GM13976 (cell line): ENCODE data around the gene RNF169.

Experiments used
- DNase-seq: peaks from one replicate; pipeline ENCODE4 v3.0.0; 2012; ENCODE audit warnings: low spot score
- CTCF ChIP-seq: IDR thresholded peaks from 2 replicates; pipeline ENCODE4 v1.5.1; 2012; ENCODE audit warnings: borderline replicate concordance, mild to moderate bottlenecking; ENCODE audit not compliant: insufficient read depth; ENCODE audit errors: extremely low read depth, missing control alignments, control extremely low read depth
- in situ Hi-C: fragments of 300-500 bp; cut with MboI; formaldehyde crosslinking; loops from one replicate; pipeline ENCODE4 v1.12.0; 2022; ENCODE audit warnings: low sequenced_read_pairs, mixed read lengths, inconsistent platforms; ENCODE audit not compliant: unreplicated experiment

RNF169 gene

GRCh38 chr11:74777877-74778276, 29.2 kb downstream of the RNF169 start:
- no peak for TF ChIP-seq CTCF
- DNase-seq: no peak
- in situ Hi-C loops: no loop called here

- TF ChIP-seq CTCF: no peak
- in situ Hi-C loops: no loop called here
- DNase-seq: no peak
Measured at GRCh38 chr11:74778581-74778980, 29.9 kb downstream of the RNF169 start.

- in situ Hi-C loops: no loop called here
- no peak for DNase-seq
- TF ChIP-seq CTCF: no peak
Measured at GRCh38 chr11:74780248-74781005, 31.8 kb downstream of the RNF169 start.

- no peak for TF ChIP-seq CTCF
- DNase-seq: no peak
- in situ Hi-C loops: no loop called here
Measured at GRCh38 chr11:74783241-74783871, 34.7 kb downstream of the RNF169 start.

GRCh38 chr11:74784234-74784633, 35.6 kb downstream of the RNF169 start:
- in situ Hi-C loops: no loop called here
- DNase-seq: peak; percentile 51
- TF ChIP-seq CTCF: no peak

GRCh38 chr11:74784726-74785125, 36.1 kb downstream of the RNF169 start:
- DNase-seq: no peak
- in situ Hi-C loops: no loop called here
- TF ChIP-seq CTCF: no peak
